SIG-M5 (cell line): ENCODE results near the gene PRKCA.
"Not testable (repeated sequence)": the region's sequence is repeated elsewhere in the genome, so short reads cannot be mapped to it uniquely, and the experiment has no call there.

Experiments used
- DNase-seq: peaks from one replicate; lab custom pipeline; 2025; lab: John Stamatoyannopoulos, UW

PRKCA gene

GRCh38 chr17:66578781-66579489, 276.5 kb downstream of the PRKCA start:
- no peak for DNase-seq

GRCh38 chr17:66579556-66579955, 277.1 kb downstream of the PRKCA start:
- no peak for DNase-seq

GRCh38 chr17:66580184-66580955, 278.0 kb downstream of the PRKCA start:
- DNase-seq, result no peak

GRCh38 chr17:66580956-66581391, 278.6 kb downstream of the PRKCA start:
- no peak for DNase-seq

- DNase-seq, result no peak
These were observed 280.1 kb downstream of the PRKCA start for GRCh38 chr17:66582373-66583111.

GRCh38 chr17:66583112-66583748, 280.8 kb downstream of the PRKCA start:
- DNase-seq, result no peak

GRCh38 chr17:66584927-66585326, 282.5 kb downstream of the PRKCA start:
- no peak for DNase-seq

- no peak for DNase-seq
These were observed 283.1 kb downstream of the PRKCA start for GRCh38 chr17:66585472-66585871.

GRCh38 chr17:66589892-66590291, 287.5 kb downstream of the PRKCA start:
- DNase-seq, result no peak

GRCh38 chr17:66593116-66593515, 290.7 kb downstream of the PRKCA start:
- no peak for DNase-seq

- DNase-seq, result no peak
These were observed 293.5 kb downstream of the PRKCA start for GRCh38 chr17:66595893-66596292.

GRCh38 chr17:66602659-66603384, 300.4 kb downstream of the PRKCA start:
- no peak for DNase-seq

GRCh38 chr17:66604376-66604775, 302.0 kb downstream of the PRKCA start:
- DNase-seq, result no peak

- DNase-seq, result no peak
These were observed 303.1 kb downstream of the PRKCA start for GRCh38 chr17:66605541-66605940.

- DNase-seq, result no peak
These were observed 308.1 kb downstream of the PRKCA start for GRCh38 chr17:66610361-66611133.

- no peak for DNase-seq
These were observed 309.0 kb downstream of the PRKCA start for GRCh38 chr17:66611397-66611796.

GRCh38 chr17:66612993-66613392, 310.6 kb downstream of the PRKCA start:
- DNase-seq, result no peak

- DNase-seq, result no peak
These were observed 312.1 kb downstream of the PRKCA start for GRCh38 chr17:66614469-66614868.

- DNase-seq, result no peak
These were observed 316.8 kb downstream of the PRKCA start for GRCh38 chr17:66619206-66619605.

- DNase-seq, result no peak
These were observed 318.1 kb downstream of the PRKCA start for GRCh38 chr17:66620528-66620927.

- not testable (repeated sequence) for DNase-seq
These were observed 322.2 kb downstream of the PRKCA start for GRCh38 chr17:66624630-66625029.
